NCI-H526 (cell line): ENCODE results near the gene ANXA4.
"Not testable (repeated sequence)": the region's sequence is repeated elsewhere in the genome, so short reads cannot be mapped to it uniquely, and the experiment has no call there.

Source experiments
- DNase-seq, 2 experiments: peaks; one replicate each; lab custom pipeline; 2025; lab: John Stamatoyannopoulos, UW

Gene ANXA4

DNA sequence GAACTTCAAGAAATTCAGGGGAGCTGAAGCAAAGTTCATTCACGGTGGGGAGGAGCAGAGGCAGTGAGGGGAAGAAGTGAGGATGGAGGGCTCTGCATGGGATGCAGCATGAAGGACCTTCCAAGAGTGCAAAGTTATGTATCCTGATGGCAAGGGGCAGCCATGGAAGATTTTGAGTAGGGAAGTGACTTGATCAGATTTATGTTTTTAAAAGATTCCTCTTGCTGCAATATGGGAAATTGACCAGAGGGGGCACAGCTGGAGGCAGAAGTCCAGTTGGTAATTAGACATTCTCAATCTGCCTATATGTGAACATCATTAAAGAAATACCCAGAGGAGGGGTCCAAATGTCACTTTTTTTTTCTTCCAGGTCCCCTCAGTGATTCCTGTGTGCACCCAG, 21.5 kb upstream of the ANXA4 start:
- DNase-seq, result peak in 1 of 2 experiments; percentile 11

DNA sequence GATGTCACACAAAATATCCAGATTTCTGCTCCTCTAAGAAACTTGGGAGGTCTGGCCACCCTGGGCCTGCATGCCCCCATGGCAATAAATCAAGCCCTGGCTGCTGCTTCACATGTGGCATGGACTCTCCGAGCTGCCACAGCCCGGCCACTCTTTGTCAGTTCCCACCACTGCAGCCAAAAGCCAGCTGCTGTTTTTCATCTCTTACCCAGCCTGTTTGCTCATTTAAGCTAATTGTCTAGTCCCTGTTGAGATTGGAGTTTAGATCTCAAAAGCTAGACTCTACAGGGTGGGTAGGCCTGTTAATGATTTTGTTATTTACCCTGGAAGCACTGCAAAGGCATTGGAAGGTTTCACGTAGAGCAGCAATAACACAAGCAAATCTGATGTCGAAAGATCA, 20.9 kb upstream of the ANXA4 start:
- no peak for DNase-seq

DNA sequence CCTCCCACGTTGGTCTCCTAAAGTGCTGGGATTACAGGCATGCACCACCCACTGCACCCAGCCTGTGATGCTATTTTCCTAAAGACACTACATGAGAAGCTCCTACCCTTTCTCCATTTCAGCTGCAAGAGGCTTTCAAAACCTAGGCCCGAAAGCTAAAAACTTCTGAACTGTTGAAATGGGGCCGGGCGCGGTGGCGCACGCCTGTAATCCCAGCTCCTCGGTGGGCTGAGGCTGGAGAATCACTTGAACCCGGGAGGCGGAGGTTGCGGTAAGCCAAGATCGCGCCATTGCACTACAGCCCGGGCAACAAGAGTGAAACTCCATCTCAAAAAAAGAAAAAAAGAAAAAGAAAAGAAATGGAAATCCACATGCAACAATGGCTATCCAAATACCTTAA, 18.1 kb upstream of the ANXA4 start:
- DNase-seq, result no peak

DNA sequence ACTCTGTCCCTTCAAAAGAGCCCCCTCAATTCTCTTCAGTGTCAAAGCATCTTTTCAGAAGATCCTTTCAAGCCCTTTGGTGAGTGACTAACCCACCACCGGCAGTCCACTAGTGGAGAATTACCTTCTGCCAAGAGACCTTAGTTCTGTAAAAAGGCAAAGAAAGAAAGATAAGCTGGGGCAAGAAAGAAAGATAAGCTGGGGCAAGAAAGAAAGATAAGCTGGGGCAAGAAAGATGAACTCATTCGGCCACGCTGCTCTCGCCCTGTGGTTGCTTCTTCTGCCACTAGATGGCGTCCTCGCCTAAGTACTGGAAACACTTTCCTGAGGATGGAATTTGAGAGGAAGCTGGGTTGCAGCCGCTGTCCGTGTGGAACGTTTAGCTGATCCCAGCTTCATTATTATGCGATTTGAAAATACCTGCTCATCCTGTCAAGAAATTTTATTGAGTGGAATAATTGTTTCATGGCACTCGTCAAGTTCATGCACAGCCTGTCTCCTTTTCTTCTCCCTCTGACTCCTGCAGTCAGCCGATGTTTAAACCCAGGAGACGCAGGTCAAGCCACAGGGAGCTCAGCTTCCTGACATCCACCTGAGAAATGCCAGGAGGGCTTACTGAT, 17.3 kb upstream of the ANXA4 start:
- DNase-seq, result peak; percentile 78 to 91

DNA sequence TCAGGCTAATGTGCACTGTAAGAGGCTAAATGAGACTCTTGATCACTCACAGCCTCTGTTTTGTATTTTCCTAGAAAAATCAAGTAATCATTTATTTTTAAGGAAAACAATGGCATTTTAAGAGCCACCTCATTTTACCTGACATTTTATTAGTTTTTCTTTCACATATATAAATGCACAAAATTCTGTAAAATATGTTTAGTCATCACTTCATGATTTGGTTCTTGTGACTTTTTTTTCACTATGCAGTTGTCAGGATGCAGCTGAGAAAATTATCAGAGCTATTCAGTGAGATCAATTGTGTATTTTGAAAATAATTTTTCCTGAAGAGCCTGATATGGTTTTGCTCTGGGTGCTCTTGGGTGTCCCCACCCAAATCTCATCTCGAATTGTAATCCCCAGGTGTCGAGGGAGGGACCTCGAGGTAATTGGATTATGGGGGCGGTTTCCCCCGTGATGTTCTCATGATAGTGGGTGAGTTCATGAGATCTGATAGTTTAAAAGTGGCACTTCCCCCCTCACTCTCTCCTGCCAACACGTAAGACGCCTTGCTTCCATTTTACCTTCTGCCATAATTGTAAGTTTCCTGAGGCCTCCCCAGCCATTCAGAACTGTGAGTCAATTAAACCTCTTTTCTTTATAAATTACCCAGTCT, 16.1 kb upstream of the ANXA4 start:
- DNase-seq, result no peak

DNA sequence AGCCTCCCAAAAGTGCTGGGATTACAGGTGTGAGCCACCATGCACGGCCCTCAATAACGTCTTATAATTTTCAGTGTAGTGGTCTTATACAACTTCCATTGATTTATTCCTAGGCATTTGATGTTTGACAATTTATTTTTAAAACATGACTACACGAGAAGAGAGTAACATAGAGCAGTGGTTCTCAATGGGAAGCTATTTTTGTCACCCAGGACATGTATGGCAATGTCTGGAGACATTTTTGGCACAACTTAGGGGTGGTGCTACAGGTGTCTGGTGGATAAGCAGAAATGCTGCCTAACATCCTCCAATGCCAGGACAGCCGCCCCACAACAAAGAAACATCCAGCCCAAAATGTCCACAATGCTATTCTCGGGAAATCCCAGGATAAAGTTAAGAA, 12.7 kb upstream of the ANXA4 start:
- DNase-seq, result peak in 1 of 2 experiments; percentile 43

DNA sequence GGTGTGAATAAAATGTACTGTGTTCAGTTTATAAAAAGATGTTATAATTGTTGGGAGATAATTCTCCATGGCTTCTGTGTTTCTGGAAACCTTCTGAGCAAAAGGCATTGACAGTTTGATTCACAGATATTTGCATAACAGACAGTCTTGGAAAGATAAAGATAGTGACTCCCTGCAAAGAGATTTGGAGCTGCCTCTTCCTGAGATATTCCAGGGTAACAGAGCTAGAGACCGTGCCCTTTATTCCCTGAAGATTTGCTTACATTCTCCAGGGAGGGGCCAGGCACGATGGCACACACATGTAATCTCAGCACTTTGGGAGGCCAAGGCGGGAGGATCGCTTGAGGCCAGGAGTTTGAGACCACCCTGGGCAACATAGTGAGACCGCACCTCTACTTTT, 12.2 kb upstream of the ANXA4 start:
- peak; percentile 78 to 86 for DNase-seq

DNA sequence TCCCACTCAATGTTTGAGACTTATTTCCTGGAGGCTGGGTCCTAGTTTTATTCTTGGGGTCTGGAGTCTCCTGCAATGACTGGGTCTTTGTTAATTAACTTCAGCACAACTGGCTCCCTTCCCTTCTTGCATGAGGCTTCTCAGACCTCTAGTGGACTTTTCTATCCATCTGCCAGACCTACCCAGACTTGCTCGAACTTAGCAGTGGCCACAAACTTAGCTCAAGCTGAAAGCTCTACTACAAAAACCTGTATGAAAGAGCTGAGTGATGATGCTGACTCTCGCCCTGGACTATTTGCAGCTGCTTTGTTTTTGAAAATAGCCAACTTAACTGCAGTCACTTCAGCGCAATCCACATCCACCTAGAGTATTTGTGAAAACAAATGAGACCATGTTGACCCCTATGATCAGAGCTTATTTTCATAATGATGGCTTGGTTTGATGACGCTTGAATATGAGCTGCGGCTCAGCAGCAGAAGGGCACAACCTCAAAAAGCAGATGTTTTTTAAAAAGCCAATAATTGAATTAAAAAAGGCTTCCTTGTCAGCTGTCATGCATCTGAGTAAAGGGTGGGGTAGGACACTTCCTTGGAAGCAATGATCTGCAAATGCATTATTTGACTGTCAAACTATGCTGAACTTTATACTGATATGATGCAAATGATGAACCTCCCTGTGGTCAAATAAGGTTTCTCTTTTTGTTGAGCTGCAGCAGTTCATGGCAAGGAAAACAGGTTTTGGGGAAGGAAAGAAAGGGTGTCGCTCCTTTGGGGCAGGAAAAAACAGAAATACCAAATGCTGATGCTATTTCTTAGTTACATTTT, 10.6 kb upstream of the ANXA4 start:
- DNase-seq, result peak; percentile 97 to 99

DNA sequence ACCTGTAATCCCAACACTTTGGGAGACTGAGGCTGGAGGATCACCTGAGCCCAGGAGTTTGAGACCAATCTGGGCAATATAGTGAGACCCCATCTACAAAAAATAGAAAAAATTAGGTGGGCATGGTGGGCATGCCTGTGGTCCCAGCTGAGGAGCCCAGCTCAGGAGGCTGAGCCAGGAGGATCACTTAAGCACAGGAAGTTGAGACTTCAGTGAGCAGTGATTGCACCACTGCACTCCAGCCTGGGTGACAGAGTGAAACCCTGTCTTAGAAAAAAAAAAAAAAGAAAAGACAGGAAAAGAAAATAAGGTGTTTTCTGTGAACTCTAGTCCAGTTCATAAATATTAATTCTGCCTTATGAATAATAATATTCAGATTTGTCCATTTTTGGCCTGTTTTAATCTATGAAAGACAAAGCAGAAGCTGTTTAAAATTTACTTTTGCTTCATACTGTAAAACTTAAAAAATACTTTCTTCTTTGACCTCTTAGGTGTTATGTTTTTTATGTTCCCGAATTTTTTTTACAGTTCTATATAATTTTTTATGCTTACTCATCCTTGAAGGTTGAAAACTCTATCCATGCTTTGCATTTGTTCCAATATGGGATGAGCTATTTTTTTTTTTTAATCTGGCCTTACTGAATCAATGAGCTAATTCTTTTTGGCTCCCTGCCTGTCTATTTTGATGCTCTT, 8.4 kb upstream of the ANXA4 start:
- no peak for DNase-seq

DNA sequence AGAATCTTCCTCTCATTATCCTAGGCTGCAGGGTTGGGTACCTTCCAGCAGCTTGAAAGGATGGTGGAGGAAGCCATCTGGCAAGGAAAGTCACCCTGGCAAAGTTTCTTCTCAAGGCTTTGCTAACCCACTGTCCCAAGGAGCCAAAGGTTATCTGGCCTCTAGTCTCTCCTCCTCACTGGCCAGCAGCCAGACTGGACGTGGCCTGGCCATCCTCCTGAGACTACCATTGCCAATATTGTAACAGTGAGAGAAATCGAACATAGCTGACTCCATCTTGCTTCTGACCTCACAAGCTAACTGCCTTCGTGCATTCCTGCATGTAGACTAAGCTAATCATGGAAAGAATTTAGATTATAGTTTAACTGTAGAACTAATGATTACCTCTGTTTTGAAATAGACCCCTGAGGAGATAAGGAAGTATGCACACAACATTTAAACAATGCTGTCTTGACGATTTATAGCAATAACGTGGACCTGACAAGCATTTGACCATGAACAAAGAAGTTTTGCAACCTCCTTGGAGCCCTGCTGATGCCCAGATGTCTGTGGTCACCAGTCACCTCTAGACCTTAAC, 7.8 kb upstream of the ANXA4 start:
- DNase-seq, result no peak

DNA sequence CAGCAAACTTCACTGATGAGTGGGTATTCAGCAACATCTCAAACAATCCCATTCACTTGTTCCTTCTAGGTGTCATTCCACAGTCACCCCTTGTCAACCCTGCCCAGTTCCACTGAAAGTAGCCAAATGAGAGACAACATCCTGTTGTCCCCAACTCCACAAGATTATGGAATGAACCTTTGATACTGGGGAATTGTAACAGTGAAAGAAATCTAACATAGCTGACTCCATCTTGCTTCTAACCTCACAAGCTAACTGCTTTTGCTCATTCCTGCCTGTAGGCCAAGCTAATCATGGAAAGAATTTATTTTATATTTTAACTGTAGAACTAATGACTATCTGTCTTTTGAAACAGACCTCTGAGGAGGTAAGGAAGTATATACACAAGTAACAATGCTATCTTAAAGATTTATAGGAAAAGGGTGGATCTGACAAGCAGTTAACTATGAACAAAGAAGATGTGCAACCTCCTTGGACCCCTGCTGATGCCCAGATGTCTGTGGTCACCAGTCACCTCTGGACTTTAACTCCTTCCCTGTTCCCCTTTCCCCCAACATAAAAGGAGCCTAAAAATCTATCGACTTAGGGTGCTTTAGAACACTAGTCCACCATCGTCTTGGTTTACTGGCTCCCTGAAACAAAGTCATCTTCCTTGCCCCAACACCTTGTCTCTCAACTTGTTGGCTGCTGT, 6.9 kb upstream of the ANXA4 start:
- no peak for DNase-seq

DNA sequence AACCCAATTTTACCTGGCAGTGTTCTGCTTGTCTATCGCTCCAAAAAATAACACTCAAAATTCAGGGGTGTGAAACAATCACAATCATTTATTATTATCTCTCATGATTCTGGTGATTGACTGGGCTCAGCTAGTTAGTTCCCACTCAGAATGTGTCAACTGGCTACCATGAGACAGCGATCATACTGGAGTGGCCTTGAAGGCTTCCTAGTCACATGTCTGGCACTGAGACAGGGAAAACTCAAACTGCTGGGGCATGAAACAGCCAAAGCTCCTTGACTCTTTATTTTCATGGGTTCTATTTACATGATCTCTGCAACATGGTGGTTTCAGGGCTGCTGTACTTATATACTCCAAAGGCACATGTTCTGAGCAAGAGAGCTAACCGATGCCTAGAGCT, 6.2 kb upstream of the ANXA4 start:
- DNase-seq, result peak in 1 of 2 experiments; percentile 17

DNA sequence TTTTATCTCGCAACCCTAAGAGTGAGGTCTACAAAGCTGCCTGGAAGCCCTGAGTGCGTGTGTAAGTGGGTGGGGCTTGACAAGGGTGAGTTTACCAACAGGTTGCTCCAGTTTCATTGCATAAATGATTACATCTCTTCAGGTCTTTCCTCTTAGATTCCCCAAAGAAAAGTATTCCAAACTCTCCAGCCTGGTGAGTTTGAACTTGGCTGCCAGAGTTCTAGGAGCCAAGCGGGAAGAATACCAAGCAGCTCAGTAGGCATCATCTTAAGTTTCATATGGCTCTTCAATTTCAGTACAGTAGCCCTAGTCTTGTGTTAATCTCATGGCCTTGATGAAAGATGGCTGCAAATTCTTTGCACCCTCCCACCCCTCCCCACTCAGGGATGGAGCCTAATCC, 3.8 kb upstream of the ANXA4 start:
- not testable (repeated sequence) for DNase-seq

DNA sequence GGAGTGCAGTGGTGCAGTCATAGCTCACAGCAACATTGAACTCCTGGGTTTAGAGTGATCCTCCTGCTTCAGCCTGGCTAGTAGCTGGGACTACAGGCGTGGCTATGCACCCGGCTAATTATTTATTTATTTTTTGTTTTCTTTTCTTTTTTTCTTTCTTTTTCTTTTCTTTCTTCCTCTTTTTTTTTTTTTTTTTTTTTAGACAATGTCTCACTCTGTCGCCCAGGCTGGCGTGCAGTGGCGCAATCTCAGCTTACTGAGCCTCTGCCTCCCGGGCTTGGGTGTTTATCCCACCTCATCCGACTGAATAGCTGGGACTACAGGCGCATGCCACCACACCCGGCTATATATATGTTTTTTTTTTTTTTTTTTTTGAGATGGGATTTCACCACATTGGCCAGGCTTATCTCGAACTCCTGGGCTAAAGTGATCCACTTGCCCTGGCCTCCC, 1.4 kb upstream of the ANXA4 start:
- DNase-seq, result peak; percentile 59 to 62

DNA sequence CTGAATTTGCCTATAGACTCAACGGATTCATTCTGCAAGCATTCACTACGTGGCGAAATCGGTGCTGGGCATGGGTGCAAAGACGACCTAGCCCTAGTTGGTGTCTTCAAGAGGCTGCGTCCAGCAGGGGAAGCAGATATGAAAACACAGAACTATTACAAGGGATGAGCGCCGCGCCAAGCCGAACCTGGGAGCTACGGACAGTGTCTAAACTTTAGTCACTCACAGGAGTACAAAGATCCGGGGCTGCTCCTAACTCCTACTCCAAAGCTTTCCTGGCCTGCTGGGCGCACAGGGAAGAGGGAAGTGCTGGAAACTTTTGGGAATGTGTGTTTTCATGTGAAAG, 732 bp upstream of the ANXA4 start:
- peak; percentile 82 to 88 for DNase-seq

DNA sequence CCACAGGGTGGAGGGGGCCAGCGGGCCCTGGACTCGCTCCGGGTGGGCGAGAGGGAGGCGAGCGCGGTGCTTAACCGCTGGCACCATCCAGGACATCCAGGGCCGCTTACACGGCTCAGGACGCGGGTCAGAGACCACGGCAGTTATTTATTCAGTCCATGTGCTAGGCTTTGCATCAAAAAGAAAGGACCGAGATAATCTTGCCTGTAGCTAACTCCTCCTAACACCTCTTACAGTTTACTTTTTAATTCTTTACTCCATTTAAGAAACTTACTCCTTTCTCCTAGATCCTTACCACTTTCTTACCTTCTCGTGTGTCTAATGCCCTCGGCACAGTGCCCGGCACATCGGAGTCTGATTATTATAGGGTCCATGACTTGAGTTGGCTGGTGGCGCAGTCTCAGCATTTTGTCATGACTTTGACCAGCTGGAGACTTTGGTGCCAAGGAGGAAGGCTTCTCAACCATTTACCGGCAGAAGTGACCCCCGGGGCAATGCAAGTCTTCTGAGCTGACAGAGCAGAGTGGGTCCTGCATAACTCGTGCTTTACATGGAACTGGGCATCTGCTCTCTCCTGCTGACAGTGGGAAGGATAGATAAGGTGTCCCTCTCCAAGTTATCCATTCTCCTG, 503 bp downstream of the ANXA4 start:
- peak in 1 of 2 experiments; percentile 59 for DNase-seq

DNA sequence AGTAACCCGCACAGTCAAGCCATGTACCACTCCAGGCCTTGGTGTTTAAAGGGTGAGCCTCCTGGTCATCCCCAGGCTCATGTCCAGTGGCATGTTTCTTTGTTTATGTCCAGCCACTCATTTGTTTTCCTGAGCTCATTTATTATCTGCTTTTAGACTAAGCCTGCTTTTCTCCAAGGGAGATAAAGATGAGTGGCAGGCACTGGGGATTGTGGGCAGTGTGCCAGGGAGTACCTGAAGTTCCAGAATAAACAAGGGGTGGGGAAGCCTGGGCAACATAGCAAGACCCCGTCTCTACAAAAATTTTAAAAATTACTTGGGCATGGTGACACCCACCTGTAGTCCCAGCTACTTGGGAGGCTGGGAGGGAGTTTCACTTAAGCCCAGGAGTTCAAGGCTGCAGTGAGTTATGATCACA, 1.9 kb downstream of the ANXA4 start:
- DNase-seq, result peak in 1 of 2 experiments; percentile 17

DNA sequence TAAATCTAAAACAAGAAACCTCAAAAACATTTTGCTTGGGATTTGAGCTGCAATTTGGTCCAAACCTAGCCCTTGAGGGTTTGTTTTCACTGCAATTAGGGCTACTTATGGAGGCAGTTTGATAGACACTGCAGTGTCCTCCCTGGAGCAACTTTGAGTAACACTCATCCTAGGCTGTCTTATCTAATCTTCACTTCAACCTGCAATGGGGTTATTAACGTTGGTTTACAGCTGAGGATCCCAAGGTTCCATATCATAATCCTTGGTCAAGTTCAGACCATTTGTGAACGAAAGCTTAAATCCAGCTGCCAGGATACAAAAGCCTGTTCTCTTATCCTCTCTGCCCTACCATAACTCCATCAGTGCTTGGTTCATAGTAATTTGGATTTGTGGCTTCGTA, 2.5 kb downstream of the ANXA4 start:
- DNase-seq, result no peak

DNA sequence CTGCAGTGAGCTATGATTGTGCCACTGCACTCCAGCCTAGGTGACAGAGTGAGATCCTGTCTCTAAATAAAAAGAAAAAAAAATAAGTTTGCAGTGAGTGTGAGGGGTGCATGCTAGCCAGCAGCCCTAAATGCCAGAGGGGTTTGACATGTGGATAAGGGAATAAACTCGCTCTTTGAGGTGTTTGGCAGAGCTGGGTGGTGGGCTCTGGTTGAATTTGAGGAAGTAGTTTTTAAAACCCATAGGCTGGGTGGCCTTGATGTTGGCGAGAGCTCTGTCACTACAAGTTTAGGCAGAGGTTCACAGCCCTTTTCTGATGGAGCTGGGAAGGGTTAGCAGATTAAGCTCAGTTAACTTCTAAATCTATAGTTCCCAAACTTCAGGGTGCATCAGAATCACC, 3.1 kb downstream of the ANXA4 start:
- DNase-seq, result no peak

DNA sequence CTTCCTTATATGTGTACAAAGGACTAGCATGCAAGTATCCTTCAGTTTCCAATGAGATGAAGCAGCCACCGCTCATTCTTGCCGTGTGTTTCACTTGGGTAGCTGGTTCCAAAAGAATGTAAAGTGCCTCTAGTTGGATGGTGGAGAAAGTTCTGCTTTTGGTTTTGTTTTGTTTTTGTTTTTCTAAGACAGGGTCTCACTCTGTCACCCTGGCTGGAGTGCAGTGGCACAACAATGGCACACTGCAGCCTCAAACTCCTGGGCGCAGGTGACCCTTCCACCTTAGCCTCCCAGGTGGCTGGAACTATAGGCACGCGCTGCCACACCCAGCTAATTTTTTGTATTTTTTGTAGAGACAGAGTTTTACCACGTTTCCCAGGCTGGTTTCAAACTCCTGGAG, 8.3 kb downstream of the ANXA4 start:
- DNase-seq, result no peak
